MM.1S (cell line): Measurements from ENCODE around the gene ASCC2.
"Not testable (repeated sequence)": the region's sequence is repeated elsewhere in the genome, so short reads cannot be mapped to it uniquely, and the experiment has no call there.

Experiments
- DNase-seq: peaks from one replicate; pipeline ENCODE4 v3.0.0-alpha.2; 2015
- H2AFZ ChIP-seq: fragments of 300-600 bp; sonication (generic); 2 replicates; pipeline ENCODE4 v1.6.0; 2016; ENCODE audit warnings: antibody characterized with exemption, low read length
- H3F3A ChIP-seq: fragments of 300-600 bp; sonication (generic); 2 replicates; pipeline ENCODE4 v1.6.1; 2016; ENCODE audit warnings: mild to moderate bottlenecking, antibody characterized with exemption, low read length, moderate library complexity, mixed read lengths; ENCODE audit not compliant: insufficient read depth
- H3K27ac ChIP-seq: fragments of 300-600 bp; sonication (generic); 2 replicates; pipeline ENCODE4 v1.5.1; 2016; ENCODE audit warnings: mild to moderate bottlenecking, low read length
- H3K27me3 ChIP-seq: fragments of 300-600 bp; sonication (generic); replicated peaks from 2 replicates; pipeline ENCODE4 v1.6.0; 2016; ENCODE audit warnings: low read length; ENCODE audit not compliant: insufficient read depth
- H3K36me3 ChIP-seq: fragments of 300-600 bp; sonication (generic); replicated peaks from 2 replicates; pipeline ENCODE4 v1.6.1; 2016; ENCODE audit warnings: mild to moderate bottlenecking, low read length, mixed read lengths; ENCODE audit not compliant: insufficient read depth
- H3K4me1 ChIP-seq: fragments of 300-600 bp; sonication (generic); 2 replicates; pipeline ENCODE4 v1.6.1; 2016; ENCODE audit warnings: low read length, mixed read lengths
- H3K4me2 ChIP-seq: fragments of 300-600 bp; sonication (generic); 2 replicates; pipeline ENCODE4 v1.6.0; 2016; ENCODE audit warnings: low read depth, low read length
- H3K4me3 ChIP-seq: fragments of 300-600 bp; sonication (generic); 2 replicates; pipeline ENCODE4 v1.5.1; 2016; ENCODE audit warnings: low read length, mixed read lengths
- H3K79me2 ChIP-seq: fragments of 300-600 bp; sonication (generic); 2 replicates; pipeline ENCODE4 v1.6.1; 2016; ENCODE audit warnings: mixed run types, low read length, mixed read lengths
- H3K9ac ChIP-seq: fragments of 300-600 bp; sonication (generic); 2 replicates; pipeline ENCODE4 v1.6.1; 2016; ENCODE audit warnings: low read length, mixed read lengths
- H3K9me2 ChIP-seq: fragments of 300-600 bp; sonication (generic); replicated peaks from 2 replicates; pipeline ENCODE4 v1.6.1; 2016; ENCODE audit warnings: mild to moderate bottlenecking, low read length, mixed read lengths; ENCODE audit not compliant: insufficient read depth
- H3K9me3 ChIP-seq: fragments of 300-600 bp; sonication (generic); replicated peaks from 2 replicates; pipeline ENCODE4 v1.6.1; 2016; ENCODE audit warnings: mild to moderate bottlenecking, low read length, mixed read lengths; ENCODE audit not compliant: insufficient read depth
- H4K20me1 ChIP-seq: fragments of 300-600 bp; sonication (generic); 2 replicates; pipeline ENCODE4 v1.6.1; 2016; ENCODE audit warnings: mild to moderate bottlenecking, low read length, moderate library complexity, mixed read lengths; ENCODE audit not compliant: insufficient read depth
- EZH2 ChIP-seq: fragments of 300-600 bp; sonication (generic); optimal IDR thresholded peaks from 2 replicates; pipeline ENCODE3; 2017; ENCODE audit warnings: low read depth, mild to moderate bottlenecking, antibody characterized with exemption, low read length, mixed read lengths
- EZH2phosphoT487 ChIP-seq: fragments of 300-600 bp; sonication (generic); IDR thresholded peaks from 2 replicates; pipeline ENCODE4 v1.6.1; 2018; ENCODE audit warnings: antibody characterized with exemption, low read length
- TF ChIP-seq, protein P1 (sequence below): fragments of 300-600 bp; sonication (generic); IDR thresholded peaks from 2 replicates; pipeline ENCODE4 v1.5.1; 2016; ENCODE audit warnings: antibody characterized with exemption, low read length, mixed read lengths

Gene ASCC2

DNA sequence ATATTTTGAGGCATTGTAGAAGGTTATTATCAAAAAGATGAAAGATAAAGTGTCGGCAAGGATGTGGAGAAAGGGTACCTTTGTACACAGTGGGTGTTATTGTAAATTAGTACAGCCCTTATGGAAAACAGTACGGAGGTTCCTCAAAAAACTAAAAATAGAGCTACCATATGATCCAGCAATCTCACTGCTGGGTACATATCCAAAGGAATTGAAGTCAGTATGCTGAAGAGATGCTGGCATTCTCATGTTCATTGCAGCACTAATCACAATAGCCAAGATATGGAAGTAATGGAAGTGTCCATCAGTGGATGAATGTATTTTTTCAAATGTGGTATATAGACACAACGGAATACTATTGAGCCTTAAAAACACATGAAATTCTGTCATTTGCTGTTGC, 29.8 kb upstream of the ASCC2 start:
- H3K9me2 ChIP-seq: no peaks in the 10 kb centered on the region
- no peak for TF ChIP-seq EZH2
- no peak for TF ChIP-seq EZH2phosphoT487
- TF ChIP-seq, protein P1, sequence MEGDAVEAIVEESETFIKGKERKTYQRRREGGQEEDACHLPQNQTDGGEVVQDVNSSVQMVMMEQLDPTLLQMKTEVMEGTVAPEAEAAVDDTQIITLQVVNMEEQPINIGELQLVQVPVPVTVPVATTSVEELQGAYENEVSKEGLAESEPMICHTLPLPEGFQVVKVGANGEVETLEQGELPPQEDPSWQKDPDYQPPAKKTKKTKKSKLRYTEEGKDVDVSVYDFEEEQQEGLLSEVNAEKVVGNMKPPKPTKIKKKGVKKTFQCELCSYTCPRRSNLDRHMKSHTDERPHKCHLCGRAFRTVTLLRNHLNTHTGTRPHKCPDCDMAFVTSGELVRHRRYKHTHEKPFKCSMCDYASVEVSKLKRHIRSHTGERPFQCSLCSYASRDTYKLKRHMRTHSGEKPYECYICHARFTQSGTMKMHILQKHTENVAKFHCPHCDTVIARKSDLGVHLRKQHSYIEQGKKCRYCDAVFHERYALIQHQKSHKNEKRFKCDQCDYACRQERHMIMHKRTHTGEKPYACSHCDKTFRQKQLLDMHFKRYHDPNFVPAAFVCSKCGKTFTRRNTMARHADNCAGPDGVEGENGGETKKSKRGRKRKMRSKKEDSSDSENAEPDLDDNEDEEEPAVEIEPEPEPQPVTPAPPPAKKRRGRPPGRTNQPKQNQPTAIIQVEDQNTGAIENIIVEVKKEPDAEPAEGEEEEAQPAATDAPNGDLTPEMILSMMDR: no peak
- H3K27me3 ChIP-seq: no peaks in the 10 kb centered on the region
- no peak overlapping the region for H3K4me2 ChIP-seq
- H3K9me3 ChIP-seq: no peaks in the 10 kb centered on the region
- H3K36me3 ChIP-seq: no peaks in the 10 kb centered on the region
- no peak overlapping the region for H3K4me3 ChIP-seq
- no peak overlapping the region for H3K9ac ChIP-seq
- no peaks in the 10 kb centered on the region for H3K79me2 ChIP-seq
- H2AFZ ChIP-seq: no peak overlapping the region
- H3F3A ChIP-seq: no peaks in the 10 kb centered on the region; the same call in 1 of the 2 replicates
- no peaks in the 10 kb centered on the region for H4K20me1 ChIP-seq
- peaks cover 5% of the 10 kb centered on the region; the same call in 1 of the 2 replicates for H3K4me1 ChIP-seq
- no peak overlapping the region for H3K27ac ChIP-seq
- no peak for DNase-seq

DNA sequence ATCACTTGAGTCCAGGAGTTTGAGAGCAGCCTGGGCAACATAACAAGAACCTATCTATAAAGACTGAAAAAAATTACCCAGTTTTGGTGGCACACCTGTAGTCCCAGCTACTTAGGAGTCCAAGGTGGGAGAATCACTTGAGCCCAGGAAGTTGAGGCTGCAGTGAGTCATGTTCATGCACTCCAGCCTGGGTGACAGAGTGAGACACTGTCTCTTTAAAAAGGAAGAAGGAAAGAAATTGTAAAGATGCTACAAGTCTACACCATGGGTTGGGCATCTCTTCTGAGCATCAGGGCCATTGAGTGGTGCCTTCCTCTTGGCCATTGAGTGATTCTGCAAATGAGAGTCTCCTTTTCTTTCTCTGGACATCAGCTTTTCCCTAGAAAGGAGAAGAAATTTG, 29.2 kb upstream of the ASCC2 start:
- Histone ChIP-seq H3K27ac (no peak overlapping the region), H3K4me3 (no peak overlapping the region), H3K79me2 (no peaks in the 10 kb centered on the region), H3K27me3 (no peaks in the 10 kb centered on the region), H2AFZ (no peak overlapping the region), H3K4me1 (0 out of 2 replicates have a peak, but pooled peaks cover 1% of the 10 kb centered on the region), H3K4me2 (no peak overlapping the region), H3K9me2 (no peaks in the 10 kb centered on the region), H3F3A (no peaks in the 10 kb centered on the region; the same call in 1 of the 2 replicates), H4K20me1 (no peaks in the 10 kb centered on the region), H3K36me3 (no peaks in the 10 kb centered on the region), H3K9me3 (no peaks in the 10 kb centered on the region), H3K9ac (no peak overlapping the region)
- no peak for TF ChIP-seq EZH2phosphoT487
- TF ChIP-seq, protein P1: no peak
- TF ChIP-seq EZH2: no peak
- no peak for DNase-seq

DNA sequence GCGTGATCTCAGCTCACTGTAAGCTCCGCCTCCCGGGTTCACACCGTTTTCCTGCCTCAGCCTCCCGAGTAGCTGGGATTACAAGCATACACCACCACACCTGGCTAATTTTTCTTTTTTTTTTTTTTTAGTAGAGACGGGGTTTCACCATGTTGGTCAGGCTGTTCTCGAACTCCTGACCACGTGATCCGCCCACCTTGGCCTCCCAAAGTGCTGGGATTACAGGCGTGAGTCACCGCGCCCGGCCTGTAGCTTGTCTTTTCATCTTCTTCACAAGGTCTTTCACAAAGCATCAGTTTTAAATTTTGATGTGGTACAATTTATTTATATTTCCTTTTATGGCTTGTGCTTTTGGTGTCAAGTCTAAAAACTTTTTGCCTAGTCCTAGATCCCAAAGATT, 27.5 kb upstream of the ASCC2 start:
- not testable (repeated sequence) for H3K27ac ChIP-seq, H3K4me2 ChIP-seq, H4K20me1 ChIP-seq, H3K9me2 ChIP-seq, H3K9me3 ChIP-seq, H3K27me3 ChIP-seq, H3K4me3 ChIP-seq, H3K79me2 ChIP-seq, DNase-seq, H3K9ac ChIP-seq, H3K36me3 ChIP-seq, H2AFZ ChIP-seq, H3F3A ChIP-seq, H3K4me1 ChIP-seq

DNA sequence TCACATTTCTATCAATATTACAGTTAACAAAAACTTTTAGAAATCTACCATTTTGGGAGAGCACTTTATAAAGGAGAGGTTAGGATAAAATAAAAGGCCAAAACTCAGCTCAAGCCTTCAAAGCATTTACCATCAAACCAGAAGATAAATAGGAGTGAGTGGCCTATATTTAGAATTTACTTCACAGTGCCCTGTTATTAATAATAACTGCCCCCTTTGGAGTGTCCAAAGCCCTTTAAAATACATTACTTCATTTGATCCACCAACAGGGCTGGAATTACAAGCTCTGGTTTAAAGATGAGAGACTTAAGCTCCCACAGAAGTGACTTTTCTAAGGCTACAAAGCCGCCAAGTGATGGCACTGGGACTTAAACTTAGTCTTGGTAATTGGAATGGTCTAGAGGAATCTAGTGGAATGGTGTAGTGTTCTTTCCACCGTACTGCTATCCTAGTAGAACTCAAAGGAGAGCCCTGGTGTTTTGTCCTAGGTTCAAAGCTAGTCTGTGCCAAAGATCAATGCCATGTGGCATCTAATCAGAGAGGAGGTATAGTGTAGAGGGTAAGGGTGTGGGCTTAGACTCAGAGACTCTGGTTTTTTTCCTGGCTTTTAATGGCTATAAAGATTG, 23.7 kb upstream of the ASCC2 start:
- Histone ChIP-seq H3K4me1 (no peaks in the 10 kb centered on the region), H3K79me2 (no peaks in the 10 kb centered on the region), H3K27me3 (no peaks in the 10 kb centered on the region), H2AFZ (no peak overlapping the region), H3K27ac (no peak overlapping the region), H3K9me2 (no peaks in the 10 kb centered on the region), H3F3A (no peaks in the 10 kb centered on the region), H3K4me3 (no peak overlapping the region), H4K20me1 (no peaks in the 10 kb centered on the region), H3K9ac (no peak overlapping the region), H3K4me2 (no peak overlapping the region), H3K36me3 (no peaks in the 10 kb centered on the region), H3K9me3 (no peaks in the 10 kb centered on the region)
- no peak for TF ChIP-seq EZH2phosphoT487
- TF ChIP-seq, protein P1: no peak
- DNase-seq: no peak
